SK-N-SH (cell line): ENCODE measurements around the gene PRG2. TPM values are rescaled to one million over a fixed set of nuclear protein-coding genes. Genes with fewer than 3 reads are reported as not detected.

Experiments used
- CTCF ChIA-PET: fragments of 300-600, 350-600 bp; formaldehyde crosslinking; extraction: SDS; loops from one replicate; lab custom pipeline; 2021; lab: Yijun Ruan, JAX
- POLR2A ChIA-PET: fragments of 350-600 bp; sonication (Branson Sonifier 250); formaldehyde crosslinking; extraction: SDS; loops from one replicate; lab custom pipeline; 2020; ENCODE audit warnings: antibody characterized with exemption, inconsistent platforms; lab: Yijun Ruan, JAX
- DNase-seq: peaks from one replicate; pipeline ENCODE4 v3.0.0; 2012
- H2AFZ ChIP-seq: fragments of 200-600 bp; sonication (generic); 2 replicates; pipeline ENCODE4 v1.8.1; 2016; ENCODE audit warnings: antibody characterized with exemption, mild to moderate bottlenecking, low read depth
- H3F3A ChIP-seq: fragments of 200-600 bp; sonication (generic); replicated peaks from 2 replicates; pipeline ENCODE3; 2016; ENCODE audit warnings: antibody characterized with exemption, mild to moderate bottlenecking; ENCODE audit not compliant: insufficient read depth
- H3K27ac ChIP-seq, 2 experiments: fragments of 200-500 bp in 1 of 2; fragments of 200-600 bp in 1 of 2; sonication (Bioruptor generic) in 1 of 2; sonication (generic), shearing (Covaris generic) in 1 of 2; 2 replicates each; pipeline versions ENCODE4 v1.5.1 to v1.6.1; 2014 to 2016; ENCODE audit warnings: low read depth in 2 of 2, inconsistent platforms in 1 of 2, low read length in 1 of 2, mild to moderate bottlenecking in 1 of 2, mixed read lengths in 1 of 2
- H3K27me3 ChIP-seq: fragments of 200-600 bp; sonication (generic), shearing (Covaris generic); 2 replicates; pipeline ENCODE4 v1.6.1; 2016; ENCODE audit warnings: mixed run types; ENCODE audit not compliant: insufficient read depth
- H3K36me3 ChIP-seq, 2 experiments: fragments of 200-500 bp in 1 of 2; fragments of 200-600 bp in 1 of 2; sonication (Bioruptor generic) in 1 of 2; sonication (generic) in 1 of 2; replicated peaks in 1 of 2; 2 replicates each; pipeline versions ENCODE3 to v1.5.1; 2014 to 2016; ENCODE audit warnings: low read length in 1 of 2, mild to moderate bottlenecking in 1 of 2; ENCODE audit not compliant: insufficient read depth in 2 of 2, control insufficient read depth in 1 of 2
- H3K4me1 ChIP-seq, 2 experiments: fragments of 200-500 bp in 1 of 2; fragments of 200-600 bp in 1 of 2; sonication (Bioruptor generic) in 1 of 2; sonication (generic), shearing (Covaris generic) in 1 of 2; 2 replicates each; pipeline versions ENCODE4 v1.5.1 to v1.6.1; 2014 to 2016; ENCODE audit warnings: low read depth in 1 of 2, low read length in 1 of 2, mixed run types in 1 of 2; ENCODE audit not compliant: insufficient read depth in 2 of 2, control insufficient read depth in 1 of 2
- H3K4me2 ChIP-seq: fragments of 200-600 bp; sonication (generic), shearing (Covaris generic); 2 replicates; pipeline ENCODE4 v1.6.1; 2017; ENCODE audit warnings: mixed run types
- H3K4me3 ChIP-seq, 2 experiments: fragments of 200-500 bp in 1 of 2; fragments of 200-600 bp in 1 of 2; sonication (Bioruptor generic) in 1 of 2; sonication (generic), shearing (Covaris generic) in 1 of 2; 2 replicates each; pipeline versions ENCODE4 v1.5.1 to v1.8.1; 2014 to 2016; ENCODE audit warnings: low read depth in 2 of 2, inconsistent platforms in 1 of 2, low read length in 1 of 2, mild to moderate bottlenecking in 1 of 2, mixed read lengths in 1 of 2, moderate library complexity in 1 of 2
- H3K79me2 ChIP-seq: fragments of 200-600 bp; sonication (generic); 2 replicates; pipeline ENCODE4 v1.8.1; 2017; ENCODE audit warnings: mild to moderate bottlenecking; ENCODE audit not compliant: insufficient read depth
- H3K9ac ChIP-seq: fragments of 200-600 bp; sonication (generic); 2 replicates; pipeline ENCODE4 v1.6.1; 2017; ENCODE audit warnings: mixed run types
- H3K9me2 ChIP-seq: fragments of 200-600 bp; sonication (generic); 2 replicates; pipeline ENCODE4 v1.6.1; 2017; ENCODE audit warnings: mixed run types
- H3K9me3 ChIP-seq: fragments of 200-600 bp; sonication (generic); 2 replicates; pipeline ENCODE4 v1.6.1; 2017; ENCODE audit warnings: mixed run types, mild to moderate bottlenecking, moderate library complexity
- H4K20me1 ChIP-seq: fragments of 200-600 bp; sonication (generic); 2 replicates; pipeline ENCODE4 v1.6.1; 2017; ENCODE audit warnings: mild to moderate bottlenecking, mixed run types; ENCODE audit not compliant: insufficient read depth
- EZH2phosphoT487 ChIP-seq: fragments of 200-600 bp; sonication (generic); IDR thresholded peaks from 2 replicates; pipeline ENCODE4 v1.6.1; 2017; ENCODE audit warnings: low read depth, mixed run types, mild to moderate bottlenecking, antibody characterized with exemption, moderate library complexity, borderline replicate concordance
- FOSL2 ChIP-seq: IDR thresholded peaks from 2 replicates; pipeline ENCODE4 v1.4.0; 2012; ENCODE audit warnings: low read depth, mild to moderate bottlenecking, moderate library complexity, borderline replicate concordance
- FOXM1 ChIP-seq: IDR thresholded peaks from 2 replicates; pipeline ENCODE4 v1.4.0; 2012; ENCODE audit warnings: low read depth, mild to moderate bottlenecking
- GATA2 ChIP-seq: sonication (generic); formaldehyde crosslinking; IDR thresholded peaks from 2 replicates; pipeline ENCODE4 v1.5.0; 2020; ENCODE audit warnings: mild to moderate bottlenecking, missing genetic modification reagents
- MEF2A ChIP-seq: IDR thresholded peaks from 2 replicates; pipeline ENCODE4 v1.4.0; 2012; ENCODE audit warnings: low read depth, borderline replicate concordance
- POLR2AphosphoS5 ChIP-seq: IDR thresholded peaks from 2 replicates; pipeline ENCODE4 v1.6.1; 2012; ENCODE audit warnings: low read depth, low read length
- RCOR1 ChIP-seq: fragments of 150-350 bp; IDR thresholded peaks from 2 replicates; pipeline ENCODE4 v1.6.1; 2017; ENCODE audit warnings: antibody characterized with exemption, low read length
- REST ChIP-seq: IDR thresholded peaks from 2 replicates; pipeline ENCODE4 v1.6.1; 2012; ENCODE audit warnings: mild to moderate bottlenecking, low read depth, low read length, moderate library complexity
- RXRA ChIP-seq: IDR thresholded peaks from 2 replicates; pipeline ENCODE4 v1.4.0; 2012; ENCODE audit warnings: low read depth, mild to moderate bottlenecking, borderline replicate concordance
- TAF1 ChIP-seq: IDR thresholded peaks from 2 replicates; pipeline ENCODE4 v1.6.1; 2012; ENCODE audit warnings: low read depth, mild to moderate bottlenecking, low read length, moderate library complexity, borderline replicate concordance
- TEAD4 ChIP-seq: IDR thresholded peaks from 2 replicates; pipeline ENCODE4 v1.4.0; 2012; ENCODE audit warnings: mild to moderate bottlenecking, borderline replicate concordance; ENCODE audit not compliant: insufficient read depth
- USF1 ChIP-seq: IDR thresholded peaks from 2 replicates; pipeline ENCODE4 v1.4.0; 2012; ENCODE audit warnings: low read depth, borderline replicate concordance
- WGBS: methylation state at CpG from one replicate; pipeline ENCODE4 v1.1.6; 2017; ENCODE audit warnings: low lambda C conversion rate; 5-methylcytosine and 5-hydroxymethylcytosine counted together
- polyA plus RNA-seq, 3 experiments: library from polyadenylated mRNA; depleted of rRNA; stranded (reverse); fragments of >200 nt; gene quantifications; 2 replicates each; pipeline ENCODE4 v1.2.3, GENCODE V29; 2012
- TF ChIP-seq, protein P1 (sequence below): IDR thresholded peaks from 2 replicates; pipeline ENCODE4 v1.4.0; 2012; ENCODE audit warnings: low read depth

PRG2 gene
- polyA plus RNA-seq, 1 of the 3 experiments (the other 2 are of a cell fraction), result not detected

- Histone ChIP-seq H3F3A (no peaks in the 10 kb centered on the region), H3K4me2 (no peak within 1 kb of the TSS)
- no peak for DNase-seq
- CTCF ChIA-PET, result interaction anchor here (1.2 kb wide), 1 partner anchor 77 kb away, joined by 5 read pairs; no protein-coding TSS in a partner anchor
- TF ChIP-seq USF1, result no peak
- no peak for TF ChIP-seq REST
- TF ChIP-seq FOSL2, result no peak
- no peak for TF ChIP-seq FOXM1
- TF ChIP-seq EZH2phosphoT487, result no peak
- TF ChIP-seq, protein P1, sequence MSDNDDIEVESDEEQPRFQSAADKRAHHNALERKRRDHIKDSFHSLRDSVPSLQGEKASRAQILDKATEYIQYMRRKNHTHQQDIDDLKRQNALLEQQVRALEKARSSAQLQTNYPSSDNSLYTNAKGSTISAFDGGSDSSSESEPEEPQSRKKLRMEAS, result no peak
- TF ChIP-seq MEF2A, result no peak
- no peak for TF ChIP-seq TEAD4
- TF ChIP-seq GATA2 (CRISPR knock-in tag), result no peak
- TF ChIP-seq, all 33 proteins: peak for 0
- Histone ChIP-seq H3K9me3 (no peaks in the 10 kb centered on the region), H3K36me3 (no peaks in the 10 kb centered on the region), H3K4me1 (no peaks in the 10 kb centered on the region; a peak in 1 of 4 replicates), H3K9ac (no peak within 1 kb of the TSS), H3K79me2 (no peaks in the 10 kb centered on the region), H3K27me3 (peaks cover 7% of the 10 kb centered on the region; the same call in 1 of the 2 replicates), H3K27ac (no peak within 1 kb of the TSS), H4K20me1 (no peaks in the 10 kb centered on the region), H2AFZ (no peak within 1 kb of the TSS), H3K4me3 (no peak within 1 kb of the TSS), H3K9me2 (no peaks in the 10 kb centered on the region)
- WGBS, result 45% methylated on average over 2 of the region's 2 CpGs
- POLR2A ChIA-PET, result no interaction called here
Observed at GRCh38 chr11:57380975-57381374, 9.5 kb downstream of the PRG2 start, which contains the start of gene PRG3. TSS of gene PRG3 (minus strand) at chr11:57381150. CDS start at chr11:57380708, 442 bp downstream.

DNA sequence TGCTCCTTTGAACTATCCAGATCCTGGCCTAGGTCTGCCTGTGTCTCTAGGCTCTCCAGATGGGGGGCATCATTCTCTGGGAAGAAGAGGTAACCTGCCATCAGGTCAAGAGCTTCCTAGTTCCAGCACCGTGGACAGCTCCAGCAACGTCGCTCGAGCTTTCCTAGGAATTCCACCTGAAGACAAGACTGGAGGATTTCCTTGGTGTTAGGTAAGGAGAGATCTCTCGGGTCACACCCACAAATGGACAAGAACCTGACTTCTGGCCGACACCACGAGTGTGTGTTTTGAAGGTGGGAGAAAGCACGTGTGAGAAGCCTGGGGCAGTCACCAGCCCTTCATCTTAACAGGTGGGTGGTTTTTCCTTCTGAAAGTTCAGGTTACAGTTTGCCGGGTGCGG lies 10.7 kb downstream of the PRG2 start:
- DNase-seq, result no peak
- H2AFZ ChIP-seq, result no peak overlapping the region
- H3K9me3 ChIP-seq, result no peaks in the 10 kb centered on the region
- H3K27ac ChIP-seq, result no peak overlapping the region
- no peaks in the 10 kb centered on the region; the same call in 1 of the 2 replicates for H3K27me3 ChIP-seq
- TF ChIP-seq RCOR1 (no peak), TAF1 (no peak), POLR2AphosphoS5 (no peak), REST (peak; percentile 95), RXRA (no peak)
- WGBS, result 54% methylated on average over 9 of the region's 10 CpGs
- H3K79me2 ChIP-seq, result no peaks in the 10 kb centered on the region
- no peak overlapping the region for H3K9ac ChIP-seq
- POLR2A ChIA-PET, result no interaction called here
- H3K4me3 ChIP-seq, result no peak overlapping the region
- H4K20me1 ChIP-seq, result no peaks in the 10 kb centered on the region
- no peaks in the 10 kb centered on the region for H3K36me3 ChIP-seq
- CTCF ChIA-PET, result interaction anchor here (1.6 kb wide), 1 partner anchor 78 kb away, joined by 8 read pairs; no protein-coding TSS in a partner anchor
- no peak overlapping the region for H3K4me2 ChIP-seq
- H3F3A ChIP-seq, result no peaks in the 10 kb centered on the region
- H3K4me1 ChIP-seq, result no peaks in the 10 kb centered on the region; a peak in 1 of 4 replicates
- no peaks in the 10 kb centered on the region for H3K9me2 ChIP-seq
